ENCODE measurements around the gene COG2.
"Not testable (repeated sequence)": the region's sequence is repeated elsewhere in the genome, so short reads cannot be mapped to it uniquely, and the experiment has no call there.

The COG2 gene

GRCh38 chr1:230642263-230642959, at the start of gene COG2:
Gene COG2 (plus strand): TSS chr1:230642481. CDS start chr1:230642607, 126 bp downstream.
- peak; percentile 94 for DNase-seq (ENCODE audit: low spot score)

GRCh38 chr1:230592848-230593414, 49.4 kb upstream of the COG2 start:
- DNase-seq (ENCODE audit: low spot score), result no peak

- DNase-seq (ENCODE audit: low spot score), result no peak
Observed at GRCh38 chr1:230594214-230594773, 48.0 kb upstream of the COG2 start.

DNA sequence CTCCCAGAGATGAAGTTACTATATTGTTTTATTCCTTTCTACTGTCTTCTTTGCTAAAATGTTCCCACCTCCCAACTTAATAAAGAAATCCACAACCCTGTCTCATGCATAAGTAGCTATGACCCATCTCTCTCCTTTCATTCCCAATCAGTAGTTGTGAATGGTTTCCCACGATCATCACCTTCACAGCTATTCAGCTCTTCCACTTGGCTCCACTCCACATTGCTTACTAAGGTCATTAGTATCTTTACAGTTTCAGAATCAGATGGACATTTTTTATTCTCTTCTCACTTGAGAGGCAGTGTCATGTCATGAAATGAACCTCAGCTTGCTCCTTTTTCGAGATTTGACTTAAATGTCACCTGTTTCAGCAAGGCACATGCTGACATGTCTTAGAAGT, 47.1 kb upstream of the COG2 start:
- no peak for DNase-seq (ENCODE audit: low spot score)

GRCh38 chr1:230596306-230596705, 46.0 kb upstream of the COG2 start:
- DNase-seq (ENCODE audit: low spot score), result no peak

- DNase-seq (ENCODE audit: low spot score), result no peak
Observed at GRCh38 chr1:230598745-230599144, 43.5 kb upstream of the COG2 start.

DNA sequence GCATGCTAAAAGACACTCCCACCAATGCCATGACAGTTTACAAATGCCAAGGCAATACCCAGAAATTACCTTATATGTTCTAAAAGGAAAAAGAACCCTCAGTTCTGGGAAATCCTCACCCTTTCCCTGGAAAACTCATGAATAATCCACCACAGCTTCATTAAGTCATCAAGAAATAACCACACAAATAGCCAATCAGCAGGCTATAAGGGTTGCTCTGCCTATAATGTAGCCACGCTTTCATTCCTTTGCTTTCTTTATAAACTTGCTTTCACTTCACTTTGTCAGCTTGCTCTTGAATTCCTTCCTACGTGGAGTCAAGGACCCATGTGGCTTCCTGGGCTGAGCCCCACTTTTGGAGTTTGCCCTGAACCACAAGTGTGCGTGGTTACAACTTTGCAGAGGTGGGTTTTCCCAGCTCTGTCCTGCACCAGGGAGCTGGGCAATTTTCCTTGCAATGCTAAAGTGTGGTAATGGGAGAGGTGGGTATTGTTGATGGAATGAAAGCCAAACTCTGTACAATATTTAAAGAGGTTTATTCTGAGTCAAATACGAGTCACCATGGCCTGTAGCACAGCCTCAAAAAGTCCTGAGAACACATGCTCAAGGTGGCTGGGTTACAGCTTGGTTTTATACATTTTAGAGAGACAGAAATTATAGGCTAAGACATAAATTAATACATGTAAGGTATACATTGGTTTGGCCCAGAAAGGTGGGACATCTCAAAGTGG, 42.2 kb upstream of the COG2 start:
- DNase-seq (ENCODE audit: low spot score), result no peak

- DNase-seq (ENCODE audit: low spot score), result not testable (repeated sequence)
Observed at GRCh38 chr1:230600657-230601400, 41.5 kb upstream of the COG2 start.

DNA sequence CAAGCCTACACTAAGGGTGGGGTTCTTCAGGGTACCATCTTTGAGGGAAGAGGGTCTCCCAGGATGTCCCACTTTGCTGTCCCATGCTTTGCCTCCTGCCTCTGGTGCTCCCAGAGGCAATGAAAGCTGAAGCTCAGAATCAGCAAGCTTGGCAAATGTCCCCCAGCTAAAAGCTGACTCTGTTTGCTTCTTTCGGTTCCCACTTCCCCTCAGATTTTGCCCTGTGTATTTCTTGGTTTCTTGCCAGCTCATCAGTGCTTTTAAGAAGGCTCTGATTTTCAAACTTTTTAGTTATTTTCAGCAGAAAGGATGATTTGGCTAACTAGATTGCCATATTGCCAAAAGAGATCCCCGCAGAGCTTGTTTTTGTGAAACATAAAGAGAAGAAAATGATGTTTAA, 33.1 kb upstream of the COG2 start:
- DNase-seq (ENCODE audit: low spot score), result no peak

- no peak for DNase-seq (ENCODE audit: low spot score)
Observed at GRCh38 chr1:230610589-230610988, 31.7 kb upstream of the COG2 start.

DNA sequence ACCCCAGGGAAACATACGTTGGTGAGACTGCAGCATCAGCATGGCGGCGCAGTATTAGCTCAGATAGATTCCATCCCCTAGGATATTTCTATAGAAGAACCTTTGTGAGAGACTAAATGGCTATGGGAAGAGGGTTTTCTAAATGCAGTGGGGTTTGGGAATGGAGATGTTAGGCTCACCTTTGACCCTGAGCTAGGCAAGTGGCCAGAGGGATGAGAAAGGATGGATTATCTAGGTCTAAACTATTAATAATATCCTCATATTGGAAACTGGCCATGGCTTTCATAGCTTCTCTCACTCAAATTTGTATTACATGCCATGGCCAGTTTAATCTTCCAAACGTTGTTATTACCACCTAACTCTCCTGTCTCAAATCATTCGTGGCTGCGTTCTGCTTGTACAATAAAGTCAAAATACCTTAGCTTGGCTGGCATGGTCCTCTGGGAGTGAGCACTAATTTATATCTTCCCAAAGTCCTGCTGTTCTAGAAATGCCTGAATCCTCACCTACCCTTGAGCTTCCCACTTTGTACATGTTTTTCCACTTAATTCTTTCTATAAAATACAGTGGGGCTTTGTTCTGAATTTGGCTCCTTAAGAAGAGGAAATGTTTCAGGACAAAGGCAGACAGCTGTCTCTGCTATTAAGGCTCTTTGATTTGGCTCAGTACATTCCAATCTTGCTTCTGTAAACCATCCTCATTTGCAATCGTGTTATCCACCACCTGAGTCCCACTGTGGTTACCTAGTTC, 31.0 kb upstream of the COG2 start:
- DNase-seq (ENCODE audit: low spot score), result peak; percentile 15

GRCh38 chr1:230611878-230612235, 30.4 kb upstream of the COG2 start:
- no peak for DNase-seq (ENCODE audit: low spot score)

DNA sequence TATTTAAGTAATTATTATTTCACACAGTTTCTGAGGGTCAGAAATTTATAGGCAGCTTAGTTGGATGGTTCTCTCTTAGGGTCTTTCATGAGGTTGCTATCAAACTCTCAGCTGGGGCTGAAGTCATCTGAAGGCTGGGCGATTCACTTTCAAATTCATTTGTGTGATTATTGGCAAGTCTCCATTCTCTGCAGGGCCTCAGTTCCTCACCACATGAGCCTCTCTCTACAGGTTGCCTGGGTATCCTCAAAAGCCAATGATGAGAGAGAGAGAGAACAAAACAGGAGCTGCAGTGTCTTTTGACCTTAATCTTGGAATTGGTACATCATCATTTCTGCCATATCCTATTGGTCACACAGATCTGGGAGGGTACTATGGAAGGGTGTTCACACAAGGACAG, 29.6 kb upstream of the COG2 start:
- DNase-seq (ENCODE audit: low spot score), result no peak

GRCh38 chr1:230614121-230614520, 28.2 kb upstream of the COG2 start:
- no peak for DNase-seq (ENCODE audit: low spot score)

GRCh38 chr1:230618537-230618936, 23.7 kb upstream of the COG2 start:
- no peak for DNase-seq (ENCODE audit: low spot score)

- DNase-seq (ENCODE audit: low spot score), result no peak
Observed at GRCh38 chr1:230620649-230621323, 21.5 kb upstream of the COG2 start.

GRCh38 chr1:230621324-230622030, 20.8 kb upstream of the COG2 start:
- DNase-seq (ENCODE audit: low spot score), result no peak

DNA sequence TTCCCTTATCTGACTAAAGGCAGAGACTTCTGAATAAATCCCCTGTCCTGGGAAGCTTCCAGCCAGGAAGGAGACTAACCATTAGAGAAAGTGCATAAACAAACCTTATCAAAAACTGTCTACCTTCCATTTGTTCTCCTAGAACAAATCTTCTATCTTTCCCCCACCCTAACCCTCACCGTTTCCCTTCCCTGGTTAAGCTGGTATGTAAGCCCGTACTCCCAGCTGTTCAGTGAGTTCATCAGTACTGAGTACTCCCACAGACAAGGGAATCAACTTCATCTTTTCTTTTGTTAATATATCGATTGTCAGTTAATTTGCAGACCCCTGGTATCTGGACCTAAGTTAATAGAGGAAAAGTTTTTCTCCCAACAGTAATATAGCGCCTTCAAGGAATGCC, 20.1 kb upstream of the COG2 start:
- DNase-seq (ENCODE audit: low spot score), result no peak

DNA sequence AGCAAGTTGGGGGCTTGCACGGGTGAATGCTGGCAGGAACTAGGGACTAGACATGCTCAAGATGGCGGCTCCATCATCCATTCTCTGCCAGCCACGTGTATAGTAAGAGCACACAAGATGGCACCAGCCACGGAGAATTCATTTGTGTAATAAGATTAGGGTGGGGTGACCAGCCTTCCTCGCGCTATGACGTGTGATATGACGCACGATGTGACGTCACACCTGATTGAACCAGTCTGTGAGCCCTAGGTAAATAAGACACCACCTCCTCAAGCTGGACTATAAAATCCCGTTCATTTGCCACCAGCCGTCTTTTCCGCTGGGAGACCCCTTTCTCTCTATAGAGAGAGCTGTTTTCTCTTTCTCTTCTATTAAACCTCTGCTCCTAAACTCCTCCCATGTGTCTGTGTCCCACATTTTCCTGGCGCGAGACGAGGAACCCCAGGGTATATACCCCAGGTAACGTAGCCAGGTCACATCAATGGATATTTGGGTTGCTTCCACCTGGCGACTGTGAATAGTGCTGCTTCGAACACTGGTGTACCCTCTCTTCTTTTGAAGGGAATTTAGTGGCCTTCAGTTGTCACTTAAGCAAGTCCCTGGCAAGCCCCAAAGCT, 18.1 kb upstream of the COG2 start:
- DNase-seq (ENCODE audit: low spot score), result no peak

- DNase-seq (ENCODE audit: low spot score), result no peak
Observed at GRCh38 chr1:230626232-230626631, 16.0 kb upstream of the COG2 start.
